ENCODE data around the gene VCL. TPM values are rescaled to one million over a fixed set of nuclear protein-coding genes. Genes with fewer than 3 reads are reported as not detected.
"Not testable (repeated sequence)": the region's sequence is repeated elsewhere in the genome, so short reads cannot be mapped to it uniquely, and the experiment has no call there.

The VCL gene
- total and polyA plus RNA-seq, 4 donors: 4.3 to 37.8 (median 17.3) TPM

GRCh38 chr10:74137992-74138391 is 140.1 kb downstream of the VCL start:
- Histone ChIP-seq H3K4me1 (ENCODE audit: control insufficient read depth in 4 of 4, insufficient read depth in 4 of 4, low read length in 3 of 4) (peaks cover 0 to 4% (median 2%) of the 10 kb centered on the region in 4 donors), H3K27ac (ENCODE audit: low read depth in 1 of 2, low read length in 2 of 2) (no peak overlapping the region), H3K27me3 (ENCODE audit: control insufficient read depth in 4 of 4, insufficient read depth in 4 of 4, low read length in 3 of 4) (no peaks in the 10 kb centered on the region), H3K9ac (ENCODE audit: low read depth in 1 of 2, low read length in 2 of 2) (no peak overlapping the region), H3K36me3 (ENCODE audit: control insufficient read depth in 4 of 4, insufficient read depth in 3 of 4, low read depth in 1 of 4, low read length in 3 of 4) (peaks cover 7 to 37% (median 24%) of the 10 kb centered on the region in 4 donors), H3K9me3 (ENCODE audit: control insufficient read depth in 4 of 4, low read length in 3 of 4) (no peaks in the 10 kb centered on the region), H3K4me3 (ENCODE audit: low read depth in 1 of 3, low read length in 3 of 3) (no peak overlapping the region)
- TF ChIP-seq GABPA (IDR thresholded peaks at IDR 0.05 in 1 of 2, conservative IDR thresholded peaks at IDR 0.05 in 1 of 2): no peak
- no peak for TF ChIP-seq CTCF (IDR thresholded peaks at IDR 0.05; ENCODE audit: low read depth, low read length, missing input control)
- TF ChIP-seq JUND (IDR thresholded peaks at IDR 0.05): no peak
- TF ChIP-seq EGR1 (IDR thresholded peaks at IDR 0.05; ENCODE audit: low read depth in 2 of 2): no peak
- TF ChIP-seq ZBTB33 (IDR thresholded peaks at IDR 0.05): no peak
- TF ChIP-seq SP1 (IDR thresholded peaks at IDR 0.05): no peak
- TF ChIP-seq MAX (IDR thresholded peaks at IDR 0.05): no peak
- no peak for TF ChIP-seq YY1 (IDR thresholded peaks at IDR 0.05)
- no peak for TF ChIP-seq TAF1 (conservative IDR thresholded peaks at IDR 0.05)
- TF ChIP-seq NR2F2 (IDR thresholded peaks at IDR 0.05): no peak
- no peak for TF ChIP-seq RXRA (IDR thresholded peaks at IDR 0.05)
- no peak for TF ChIP-seq HNF4A (conservative IDR thresholded peaks at IDR 0.05)
- no peak for TF ChIP-seq FOXA1 (IDR thresholded peaks at IDR 0.05)
- TF ChIP-seq REST (IDR thresholded peaks at IDR 0.05): no peak
- TF ChIP-seq ATF3 (IDR thresholded peaks at IDR 0.05): no peak
- no peak for TF ChIP-seq FOXA2 (IDR thresholded peaks at IDR 0.05)
- no peak for TF ChIP-seq HNF4G (IDR thresholded peaks at IDR 0.05)
- no peak for TF ChIP-seq RAD21 (IDR thresholded peaks at IDR 0.05)
- no peak for DNase-seq (ENCODE audit: low spot score)
- WGBS: 97% methylated on average over 5 of the region's 5 CpGs

- H3K4me1 ChIP-seq (ENCODE audit: control insufficient read depth in 4 of 4, insufficient read depth in 4 of 4, low read length in 3 of 4); H3K4me3 ChIP-seq (ENCODE audit: low read depth in 1 of 3, low read length in 3 of 3); DNase-seq (ENCODE audit: low spot score); H3K9ac ChIP-seq (ENCODE audit: low read depth in 1 of 2, low read length in 2 of 2); H3K27ac ChIP-seq (ENCODE audit: low read depth in 1 of 2, low read length in 2 of 2); H3K9me3 ChIP-seq (ENCODE audit: control insufficient read depth in 4 of 4, low read length in 3 of 4); H3K27me3 ChIP-seq (ENCODE audit: control insufficient read depth in 4 of 4, insufficient read depth in 4 of 4, low read length in 3 of 4): not testable (repeated sequence)
- H3K36me3 ChIP-seq (ENCODE audit: control insufficient read depth in 4 of 4, insufficient read depth in 3 of 4, low read depth in 1 of 4, low read length in 3 of 4): peaks cover 7 to 37% (median 24%) of the 10 kb centered on the region in 4 donors
- 95% methylated on average over 5 of the region's 5 CpGs for WGBS
These were observed 140.7 kb downstream of the VCL start for GRCh38 chr10:74138596-74138995.
